HG03097 (cell line): ENCODE results near the gene NR4A1.

Experiments used
- ATAC-seq: cut with Tn5 transposase; IDR thresholded peaks from one replicate; pipeline ENCODE4 v1.9.1; 2021; ENCODE audit not compliant: unreplicated experiment, low FRiP score

Gene NR4A1

GRCh38 chr12:52015532-52016041 is 35.7 kb upstream of the NR4A1 start:
- no peak for ATAC-seq

- no peak for ATAC-seq
These were observed 32.7 kb upstream of the NR4A1 start for GRCh38 chr12:52018433-52019112.

- ATAC-seq, result no peak
These were observed 32.0 kb upstream of the NR4A1 start for GRCh38 chr12:52019113-52019770.

GRCh38 chr12:52020539-52021336 is 30.5 kb upstream of the NR4A1 start:
- peak; percentile 34 for ATAC-seq

GRCh38 chr12:52022841-52023181 is 28.4 kb upstream of the NR4A1 start:
- ATAC-seq, result no peak

- ATAC-seq, result peak; percentile 38
These were observed 27.9 kb upstream of the NR4A1 start for GRCh38 chr12:52023182-52023975.

GRCh38 chr12:52023976-52024688 is 27.1 kb upstream of the NR4A1 start:
- ATAC-seq, result no peak

- no peak for ATAC-seq
These were observed 26.4 kb upstream of the NR4A1 start for GRCh38 chr12:52024845-52025230.

- ATAC-seq, result no peak
These were observed 25.0 kb upstream of the NR4A1 start for GRCh38 chr12:52026263-52026662.

GRCh38 chr12:52027085-52027843 is 24.0 kb upstream of the NR4A1 start:
- ATAC-seq, result no peak

GRCh38 chr12:52029685-52030084 is 21.6 kb upstream of the NR4A1 start:
- ATAC-seq, result no peak

GRCh38 chr12:52032446-52032803 is 18.8 kb upstream of the NR4A1 start:
- ATAC-seq, result no peak

GRCh38 chr12:52032804-52033445 is 18.3 kb upstream of the NR4A1 start:
- ATAC-seq, result peak; percentile 85

GRCh38 chr12:52033446-52034140 is 17.6 kb upstream of the NR4A1 start:
- ATAC-seq, result no peak

- ATAC-seq, result no peak
These were observed 16.1 kb upstream of the NR4A1 start for GRCh38 chr12:52035190-52035589.

GRCh38 chr12:52035926-52036325 is 15.3 kb upstream of the NR4A1 start:
- ATAC-seq, result no peak

- peak; percentile 38 for ATAC-seq
These were observed 14.6 kb upstream of the NR4A1 start for GRCh38 chr12:52036587-52037171.

GRCh38 chr12:52037248-52037861 is 13.9 kb upstream of the NR4A1 start:
- no peak for ATAC-seq
